HG02840 (cell line): ENCODE data around the gene CTAGE9.

Experiments
- ATAC-seq: cut with Tn5 transposase; IDR thresholded peaks from one replicate; pipeline ENCODE4 v1.9.1; 2021; ENCODE audit warnings: mild to moderate bottlenecking, moderate library complexity, moderate number of reproducible peaks; ENCODE audit not compliant: unreplicated experiment, low FRiP score

Gene CTAGE9

DNA sequence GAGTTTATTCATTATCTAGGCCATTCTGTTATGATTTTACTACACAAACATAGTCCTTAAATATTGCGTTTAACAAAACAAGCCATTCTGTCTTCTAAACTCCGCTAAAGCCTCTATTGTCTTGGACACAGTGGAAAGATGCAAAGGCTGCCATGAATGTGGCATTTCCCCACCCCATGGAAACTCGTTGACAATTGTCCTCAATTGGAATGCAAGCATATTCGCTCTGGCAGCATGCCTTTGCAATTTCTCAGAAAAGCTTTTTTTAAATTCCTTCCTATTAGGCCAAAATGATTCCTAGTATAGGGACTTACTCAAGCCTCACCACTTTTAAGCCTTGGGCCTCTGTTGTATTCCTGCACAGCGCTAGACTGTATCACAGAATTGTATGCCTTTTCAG is 32.4 kb downstream of the CTAGE9 start:
- ATAC-seq = no peak

GRCh38 chr6:131673184-131673583 is 37.6 kb downstream of the CTAGE9 start:
- ATAC-seq = no peak

DNA sequence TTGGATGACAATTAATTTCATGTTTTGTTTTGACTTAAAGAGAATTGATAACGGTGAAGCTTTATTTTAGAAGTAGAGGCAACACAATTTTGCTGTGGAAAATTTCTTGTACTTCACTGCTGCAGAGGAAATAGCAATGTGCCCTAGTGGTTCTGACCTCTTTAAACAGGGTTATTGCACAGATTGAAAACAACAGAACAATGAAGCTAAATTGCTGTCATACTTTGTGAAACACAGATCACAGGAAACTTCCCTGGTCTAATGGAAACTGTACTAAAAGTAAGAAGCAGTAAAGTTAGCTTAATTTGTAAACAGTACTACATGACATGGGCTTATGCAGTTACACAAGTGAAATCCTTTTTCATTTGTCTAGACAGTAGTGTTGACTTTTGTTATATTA is 40.9 kb downstream of the CTAGE9 start:
- ATAC-seq = no peak

GRCh38 chr6:131663578-131664165 is 47.1 kb downstream of the CTAGE9 start:
- ATAC-seq = no peak

DNA sequence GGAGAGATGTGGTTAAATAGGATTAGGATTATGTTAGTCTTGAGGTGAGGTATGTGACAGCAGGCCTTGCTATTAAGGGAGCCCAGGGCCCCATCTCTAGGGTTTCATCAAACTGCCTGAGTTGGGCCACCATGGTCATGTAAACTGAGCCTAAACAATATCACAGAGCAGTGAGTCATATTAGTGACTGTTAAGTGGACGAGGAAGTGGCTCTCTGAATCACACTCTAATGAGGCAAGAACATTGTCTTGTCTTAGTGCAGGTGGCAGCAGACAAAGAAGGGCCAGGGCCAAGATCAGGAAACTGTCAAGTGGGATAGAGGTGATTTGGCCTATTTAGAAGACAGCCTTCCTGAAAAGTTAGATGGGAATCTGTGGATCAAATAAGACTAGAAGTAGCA is 50.6 kb downstream of the CTAGE9 start:
- ATAC-seq = no peak
